Measurements from ENCODE around the gene NFXL1.

DNA sequence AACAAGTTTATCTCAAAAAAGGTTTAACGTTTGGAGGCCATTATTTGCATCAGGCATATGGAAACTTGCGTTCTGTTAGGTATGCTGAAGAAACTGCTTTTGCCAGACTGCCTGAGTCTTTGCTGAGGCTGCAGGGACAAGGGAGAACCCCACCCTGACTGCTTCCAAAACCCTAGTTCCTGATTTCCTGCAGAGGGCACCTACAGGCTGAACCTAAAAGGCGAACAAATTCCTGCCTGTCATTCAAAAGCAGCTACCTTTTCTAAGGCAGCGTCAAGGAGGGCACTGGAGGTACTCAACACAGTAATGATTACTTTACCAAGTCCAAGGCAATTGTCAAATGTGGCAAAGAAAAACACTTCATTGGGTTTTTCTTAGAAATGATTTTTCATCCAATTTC lies 75.9 kb downstream of the NFXL1 start:
- TF ChIP-seq, protein P1, sequence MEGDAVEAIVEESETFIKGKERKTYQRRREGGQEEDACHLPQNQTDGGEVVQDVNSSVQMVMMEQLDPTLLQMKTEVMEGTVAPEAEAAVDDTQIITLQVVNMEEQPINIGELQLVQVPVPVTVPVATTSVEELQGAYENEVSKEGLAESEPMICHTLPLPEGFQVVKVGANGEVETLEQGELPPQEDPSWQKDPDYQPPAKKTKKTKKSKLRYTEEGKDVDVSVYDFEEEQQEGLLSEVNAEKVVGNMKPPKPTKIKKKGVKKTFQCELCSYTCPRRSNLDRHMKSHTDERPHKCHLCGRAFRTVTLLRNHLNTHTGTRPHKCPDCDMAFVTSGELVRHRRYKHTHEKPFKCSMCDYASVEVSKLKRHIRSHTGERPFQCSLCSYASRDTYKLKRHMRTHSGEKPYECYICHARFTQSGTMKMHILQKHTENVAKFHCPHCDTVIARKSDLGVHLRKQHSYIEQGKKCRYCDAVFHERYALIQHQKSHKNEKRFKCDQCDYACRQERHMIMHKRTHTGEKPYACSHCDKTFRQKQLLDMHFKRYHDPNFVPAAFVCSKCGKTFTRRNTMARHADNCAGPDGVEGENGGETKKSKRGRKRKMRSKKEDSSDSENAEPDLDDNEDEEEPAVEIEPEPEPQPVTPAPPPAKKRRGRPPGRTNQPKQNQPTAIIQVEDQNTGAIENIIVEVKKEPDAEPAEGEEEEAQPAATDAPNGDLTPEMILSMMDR (IDR thresholded peaks at IDR 0.05): no peak
- TF ChIP-seq EZH2 (IDR thresholded peaks at IDR 0.05; ENCODE audit: borderline replicate concordance, insufficient read depth, low read depth, low read length, poor library complexity, severe bottlenecking): no peak
